NCI-H2107 treated with DMSO at 0.1 percent for 48 hours (cell line): ENCODE results near the gene FUS.

Experiments
- DNase-seq: peaks from one replicate; lab custom pipeline; 2025; ENCODE audit not compliant: unreplicated experiment; lab: John Stamatoyannopoulos, UW

FUS gene

DNA sequence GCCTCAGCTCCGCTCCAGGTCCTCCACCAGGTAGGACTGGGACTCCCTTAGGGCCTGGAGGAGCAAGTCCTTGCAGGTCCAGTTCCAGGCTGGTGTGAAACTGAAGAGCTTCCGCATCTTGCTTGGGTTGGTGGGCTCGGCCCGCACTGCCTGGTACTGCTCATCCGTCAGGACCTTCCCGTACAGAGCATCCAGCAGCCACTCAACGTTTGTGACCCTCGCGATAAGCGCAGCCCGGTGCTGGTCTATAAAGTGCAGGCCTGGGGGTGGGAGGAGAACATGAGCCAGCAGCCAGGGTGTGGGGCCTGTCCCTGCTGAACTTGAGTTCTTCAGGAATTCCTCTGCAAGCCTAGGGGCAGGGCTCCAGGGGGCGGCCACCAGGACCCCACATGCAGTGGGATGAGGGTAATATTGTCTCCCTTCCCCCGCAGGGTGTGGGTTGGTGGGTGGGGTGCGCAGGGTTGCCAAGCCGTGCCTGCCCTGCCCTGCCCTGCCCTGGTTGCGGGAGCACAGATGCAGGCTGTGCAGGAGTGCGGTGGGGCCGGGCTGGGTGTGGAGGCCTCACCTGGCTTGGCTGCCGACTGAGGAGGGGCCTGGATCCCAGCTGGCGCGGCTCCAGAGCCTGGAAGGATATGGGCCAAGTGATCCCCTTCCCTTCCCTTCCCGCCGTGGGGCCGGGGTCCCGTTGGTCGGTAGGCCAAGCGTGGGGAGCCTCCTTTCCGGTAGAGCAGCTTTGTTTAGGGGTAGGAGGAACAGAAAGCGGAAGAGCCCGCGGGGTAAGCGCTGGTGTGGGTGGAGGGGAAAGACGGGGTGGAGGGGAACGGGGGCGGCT lies 21.9 kb downstream of the FUS start:
- DNase-seq = no peak

DNA sequence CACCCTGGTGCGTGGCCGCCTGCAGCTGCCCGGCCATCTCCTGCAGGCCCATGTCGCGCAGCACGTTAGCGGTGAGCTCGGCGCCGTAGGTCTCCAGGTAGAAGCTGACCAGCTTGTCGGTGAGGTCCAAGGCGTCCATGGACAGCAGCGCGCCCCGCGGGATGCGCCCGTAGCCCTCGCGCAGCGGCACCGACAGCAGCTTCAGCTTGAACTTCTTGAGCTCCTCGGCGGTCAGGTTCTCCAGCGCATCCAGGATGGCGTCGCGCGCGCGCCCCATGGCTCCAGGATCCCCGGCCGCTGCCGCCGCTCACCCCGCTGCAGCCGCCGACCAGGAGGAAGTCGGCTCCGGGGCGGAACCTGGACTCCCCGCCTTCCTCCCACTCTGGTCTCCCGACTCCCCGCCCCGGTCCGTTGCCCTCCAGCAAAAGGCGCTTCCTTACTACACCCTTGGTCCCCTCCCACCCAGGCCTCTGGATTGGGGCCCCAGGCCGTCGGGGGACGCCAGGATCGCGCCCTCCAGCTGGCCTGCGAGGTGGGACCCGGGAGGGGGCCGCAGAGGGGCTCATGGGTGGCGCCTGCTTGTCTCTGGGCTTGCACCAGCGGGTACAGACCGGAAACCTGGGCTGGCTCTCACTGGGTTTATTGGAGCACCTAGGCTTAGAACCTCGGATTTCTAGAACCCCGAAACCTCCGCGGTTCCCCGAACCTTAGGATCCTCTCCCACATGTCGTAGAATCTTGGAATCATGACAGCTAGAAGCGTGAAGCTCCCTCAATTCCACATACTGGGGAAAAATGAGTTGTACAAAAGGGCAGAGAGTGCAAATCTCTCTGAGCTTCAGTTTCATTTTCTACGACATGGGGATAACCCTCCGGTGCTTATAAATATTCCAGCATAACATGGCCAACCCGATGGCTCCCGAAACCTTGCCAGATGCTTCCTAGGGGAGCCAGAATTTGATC lies 22.8 kb downstream of the FUS start, which contains the start of gene PYCARD:
Gene PYCARD (minus strand): TSS at position 347 of the 962 bp plus-strand sequence. CDS start 70 bp downstream, at position 277.
- no peak for DNase-seq

DNA sequence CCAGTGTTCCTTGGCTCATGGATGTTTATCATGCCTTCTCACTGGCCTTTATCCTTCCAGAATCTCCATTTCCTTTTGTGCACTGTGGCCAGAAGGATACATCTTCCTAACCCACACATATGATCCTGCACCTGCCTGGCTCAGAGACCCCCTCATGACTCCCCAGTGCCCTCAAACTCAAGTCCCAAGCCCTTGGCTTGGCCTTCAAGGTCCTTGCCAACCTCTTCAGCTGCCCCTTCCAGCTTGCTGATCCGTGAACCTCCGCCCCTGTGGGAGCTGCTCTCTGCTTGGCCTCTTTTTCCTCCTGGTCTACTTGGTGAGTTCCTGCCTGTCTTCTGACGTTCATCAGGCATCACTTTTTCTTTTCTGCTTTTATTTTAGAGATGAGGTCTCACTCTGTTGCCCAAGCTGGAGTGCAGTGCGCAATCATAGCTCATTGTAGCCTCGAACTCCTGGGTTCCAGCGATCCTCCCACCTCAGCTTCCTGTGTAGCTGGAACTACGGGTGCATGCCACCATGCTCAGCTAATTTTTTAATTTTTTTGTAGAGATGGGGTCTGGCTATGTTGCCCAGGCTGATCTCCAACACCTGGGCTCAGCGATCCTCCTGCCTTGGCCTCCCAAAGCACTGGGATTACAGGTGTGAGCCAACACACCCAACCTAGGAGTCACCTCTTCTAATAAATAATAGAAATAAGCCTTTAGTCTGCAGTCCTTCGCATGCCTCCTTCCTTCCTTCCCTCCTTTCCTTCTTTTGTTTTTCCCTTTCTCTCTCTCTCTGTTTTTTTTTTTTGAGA lies 25.1 kb downstream of the FUS start:
- DNase-seq = no peak

DNA sequence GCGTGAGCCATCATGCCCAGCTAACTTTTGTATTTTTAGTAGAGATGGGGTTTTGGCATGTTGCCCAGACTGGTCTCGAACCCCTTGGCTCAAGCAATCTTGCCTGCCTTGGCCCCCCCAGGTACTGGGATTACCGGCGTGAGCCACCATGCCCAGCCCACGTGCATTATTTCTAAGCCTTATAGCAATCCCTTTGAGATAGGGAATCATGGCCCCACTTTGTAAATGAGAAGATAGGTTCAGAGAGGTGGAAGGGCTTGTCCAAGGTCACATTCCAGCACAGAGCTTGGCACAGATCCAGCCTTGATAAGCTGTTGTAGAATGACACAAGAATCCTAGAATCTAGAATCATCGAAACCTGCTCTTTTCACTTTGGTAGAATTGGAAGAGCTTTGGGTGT lies 26.8 kb downstream of the FUS start:
- DNase-seq = no peak

DNA sequence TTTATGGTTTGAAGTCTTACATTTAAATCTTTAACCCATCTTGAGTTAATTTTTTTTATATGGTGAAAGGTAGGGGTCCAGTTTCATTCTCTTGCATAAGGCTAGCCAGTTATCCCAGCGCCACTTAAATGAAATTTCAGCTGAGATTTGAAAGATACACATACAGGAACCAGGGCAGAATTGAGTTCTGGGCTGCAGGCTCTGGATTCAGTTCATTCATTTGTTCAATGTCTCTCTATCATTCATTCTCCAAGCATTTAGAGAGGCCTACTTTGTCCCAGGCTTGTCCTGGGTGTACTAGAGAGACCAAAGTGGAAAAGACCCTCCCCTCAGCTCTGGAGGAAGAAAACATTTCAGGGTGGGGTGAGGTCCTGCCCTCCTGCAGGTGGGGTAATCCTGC lies 33.4 kb downstream of the FUS start:
- DNase-seq = no peak

DNA sequence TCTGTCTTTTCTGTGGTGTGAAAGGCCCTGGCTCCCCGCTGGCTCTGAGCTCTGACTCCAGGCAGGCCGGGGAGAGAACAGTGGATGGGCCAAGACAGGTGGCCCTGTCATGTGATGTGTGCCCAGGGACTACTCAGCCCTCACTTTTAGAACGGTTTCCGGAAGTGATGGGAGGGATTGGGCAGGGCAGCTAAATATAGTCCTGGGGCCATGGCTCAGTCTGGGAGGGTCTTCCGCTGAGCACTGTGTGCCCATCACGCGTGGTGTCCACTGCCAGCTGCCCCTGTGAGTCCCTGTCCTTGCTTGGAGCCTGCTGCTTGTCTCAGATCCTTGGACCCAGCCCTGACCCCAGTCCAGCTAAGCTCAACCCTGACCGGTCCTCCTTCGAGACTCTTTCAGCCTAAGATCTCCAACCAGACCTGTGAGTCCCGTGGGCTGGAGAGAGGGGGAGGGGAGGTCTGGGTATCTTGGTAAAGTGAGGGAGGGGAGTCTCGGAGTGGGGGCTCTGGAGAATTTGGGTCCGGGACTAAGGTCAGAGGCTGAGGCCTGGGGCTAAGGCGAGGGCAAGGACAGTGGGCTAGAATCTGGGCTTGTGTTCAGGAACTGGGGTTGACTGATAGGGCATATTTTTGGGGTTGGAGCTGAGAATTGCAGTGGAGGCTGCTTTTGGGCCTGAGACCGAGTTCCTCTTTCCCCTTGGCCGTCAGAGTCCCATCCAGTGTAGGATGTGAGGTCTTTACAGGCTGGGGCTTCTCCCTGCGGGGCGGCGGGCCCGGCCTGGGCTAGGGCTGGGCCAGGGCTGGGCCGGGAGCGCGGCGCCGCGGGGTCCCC lies 34.2 kb downstream of the FUS start, which contains the start of gene TRIM72:
Gene TRIM72 (plus strand): TSS at position 243 of the 831 bp plus-strand sequence. CDS start 620 bp downstream, outside the sequence.
- DNase-seq = no peak

DNA sequence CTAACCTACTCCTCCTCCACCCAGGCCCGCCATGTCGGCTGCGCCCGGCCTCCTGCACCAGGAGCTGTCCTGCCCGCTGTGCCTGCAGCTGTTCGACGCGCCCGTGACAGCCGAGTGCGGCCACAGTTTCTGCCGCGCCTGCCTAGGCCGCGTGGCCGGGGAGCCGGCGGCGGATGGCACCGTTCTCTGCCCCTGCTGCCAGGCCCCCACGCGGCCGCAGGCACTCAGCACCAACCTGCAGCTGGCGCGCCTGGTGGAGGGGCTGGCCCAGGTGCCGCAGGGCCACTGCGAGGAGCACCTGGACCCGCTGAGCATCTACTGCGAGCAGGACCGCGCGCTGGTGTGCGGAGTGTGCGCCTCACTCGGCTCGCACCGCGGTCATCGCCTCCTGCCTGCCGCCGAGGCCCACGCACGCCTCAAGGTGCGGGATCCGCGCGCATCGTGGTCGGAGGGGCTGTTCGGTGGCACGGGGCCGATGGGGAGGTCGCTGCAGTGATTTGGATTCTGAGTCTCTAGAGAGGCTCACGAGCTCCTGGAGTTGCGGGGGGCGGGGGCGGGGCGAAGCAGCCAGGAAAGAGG lies 34.9 kb downstream of the FUS start:
- no peak for DNase-seq

DNA sequence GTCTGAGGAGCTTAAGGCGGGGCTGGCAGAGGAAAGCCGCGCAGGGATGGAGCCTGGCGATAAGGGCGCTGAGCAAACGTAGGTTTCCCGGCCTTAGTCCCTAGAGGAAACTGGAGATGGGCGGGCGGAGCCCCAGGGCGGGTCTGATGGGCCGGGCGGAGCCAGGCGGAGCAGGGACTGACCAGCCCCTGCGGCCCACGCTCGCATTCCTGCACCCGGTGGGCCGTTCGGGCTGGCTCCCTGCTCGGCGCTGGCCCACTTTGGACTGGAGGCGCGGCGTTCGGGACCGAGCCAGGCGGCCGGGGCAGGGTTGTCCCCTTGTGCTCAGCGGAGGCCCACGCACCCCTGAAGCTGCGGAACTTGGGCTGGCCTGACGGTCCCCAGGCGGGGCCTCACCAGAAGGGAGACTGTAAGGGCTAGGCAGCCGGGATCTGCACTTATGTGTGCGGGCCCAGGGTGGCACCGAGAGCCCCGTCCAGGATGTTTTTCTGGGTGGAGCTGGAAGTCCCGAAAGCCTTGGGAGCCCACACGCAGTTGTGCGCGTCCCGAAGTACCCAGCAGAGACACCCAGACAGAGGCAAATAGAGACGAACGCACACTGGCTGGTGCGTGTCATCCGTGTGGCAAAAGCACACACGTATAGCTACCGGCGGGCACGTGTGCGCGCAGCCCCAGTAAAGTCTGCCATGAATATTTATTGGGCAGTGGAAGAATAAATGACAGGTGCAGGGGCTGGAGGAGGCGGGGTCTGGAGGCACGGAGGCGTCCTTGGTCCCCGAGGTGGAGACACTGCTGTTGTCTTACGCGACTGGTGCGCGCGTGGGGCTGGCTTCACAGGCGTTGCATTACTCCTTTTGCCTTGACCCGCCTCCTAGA lies 35.6 kb downstream of the FUS start:
- peak; percentile 10 for DNase-seq

DNA sequence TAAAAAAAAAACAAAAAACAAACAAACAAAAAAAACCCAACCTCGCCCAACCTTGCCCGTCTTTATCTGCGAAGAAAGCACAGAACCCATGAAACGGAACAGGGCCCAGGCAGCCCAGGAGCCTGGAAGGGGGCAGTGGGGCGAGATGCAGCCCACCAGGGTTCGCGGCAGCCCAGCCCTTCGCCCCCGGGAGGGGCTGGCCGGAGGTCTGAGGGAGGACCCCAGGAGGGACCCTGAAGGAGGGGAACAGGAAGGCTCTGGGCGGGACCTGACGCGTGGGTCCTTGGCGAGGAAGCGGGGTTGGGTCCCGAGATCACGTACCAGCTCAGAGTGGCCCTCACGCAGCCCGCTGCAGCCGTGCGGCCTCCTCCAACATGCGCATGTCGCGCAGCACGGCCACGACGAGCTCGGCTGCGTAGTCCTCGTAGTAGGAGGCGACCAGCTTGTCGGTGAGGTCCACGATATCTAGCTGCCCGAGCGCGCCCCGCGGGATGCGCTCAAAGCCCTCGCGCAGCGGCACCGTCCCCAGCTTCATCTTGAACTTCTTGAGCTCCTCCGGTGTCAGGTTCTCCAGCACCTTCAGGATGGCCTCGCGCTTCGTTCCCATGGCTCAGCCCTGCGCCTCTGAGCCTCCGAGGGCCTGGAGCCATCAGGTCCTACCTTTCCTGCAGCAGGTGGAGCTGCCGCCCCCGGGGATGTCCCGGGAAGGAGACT lies 36.6 kb downstream of the FUS start, which contains the start of gene PYDC1:
Gene PYDC1 (minus strand): TSS at position 714 of the 714 bp plus-strand sequence. CDS start 107 bp downstream, at position 607.
- no peak for DNase-seq

DNA sequence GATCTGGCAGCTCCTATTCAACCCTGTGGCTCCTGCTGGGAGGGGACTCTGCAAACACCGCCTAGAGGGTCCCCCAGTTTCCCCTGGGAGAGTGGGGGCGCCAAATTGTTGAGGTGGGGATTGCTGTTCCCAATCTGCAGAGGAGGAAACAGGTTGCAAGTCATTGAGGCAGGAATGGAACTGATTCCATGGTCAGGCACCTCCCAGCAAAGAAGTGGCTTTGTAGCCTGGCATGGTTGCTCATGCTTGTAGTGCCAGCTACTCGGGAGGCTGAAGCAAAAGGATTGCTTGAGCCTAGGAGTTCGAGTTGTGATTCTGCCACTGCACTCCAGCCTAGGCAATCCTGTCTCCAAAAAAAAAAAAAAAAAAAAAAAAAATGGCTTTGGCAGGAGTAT lies 37.2 kb downstream of the FUS start:
- DNase-seq = no peak

DNA sequence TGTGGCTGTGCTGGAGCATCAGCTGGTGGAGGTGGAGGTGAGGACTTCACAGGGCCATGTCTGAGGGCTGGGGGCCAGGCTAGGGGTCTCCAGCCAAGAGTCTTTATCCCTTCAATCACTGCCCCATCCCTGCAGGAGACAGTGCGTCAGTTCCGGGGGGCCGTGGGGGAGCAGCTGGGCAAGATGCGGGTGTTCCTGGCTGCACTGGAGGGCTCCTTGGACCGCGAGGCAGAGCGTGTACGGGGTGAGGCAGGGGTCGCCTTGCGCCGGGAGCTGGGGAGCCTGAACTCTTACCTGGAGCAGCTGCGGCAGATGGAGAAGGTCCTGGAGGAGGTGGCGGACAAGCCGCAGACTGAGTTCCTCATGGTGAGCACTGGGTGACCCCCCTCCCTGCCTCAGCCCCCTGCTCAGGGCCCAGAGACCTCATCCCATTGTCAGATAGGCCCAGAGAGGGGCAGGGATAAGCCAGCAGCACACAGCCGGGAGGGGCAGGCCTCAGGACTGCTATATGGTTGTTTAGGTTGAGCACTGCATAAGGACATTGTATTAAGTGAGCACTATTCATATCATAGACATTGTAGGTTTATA lies 39.3 kb downstream of the FUS start:
- DNase-seq = no peak

DNA sequence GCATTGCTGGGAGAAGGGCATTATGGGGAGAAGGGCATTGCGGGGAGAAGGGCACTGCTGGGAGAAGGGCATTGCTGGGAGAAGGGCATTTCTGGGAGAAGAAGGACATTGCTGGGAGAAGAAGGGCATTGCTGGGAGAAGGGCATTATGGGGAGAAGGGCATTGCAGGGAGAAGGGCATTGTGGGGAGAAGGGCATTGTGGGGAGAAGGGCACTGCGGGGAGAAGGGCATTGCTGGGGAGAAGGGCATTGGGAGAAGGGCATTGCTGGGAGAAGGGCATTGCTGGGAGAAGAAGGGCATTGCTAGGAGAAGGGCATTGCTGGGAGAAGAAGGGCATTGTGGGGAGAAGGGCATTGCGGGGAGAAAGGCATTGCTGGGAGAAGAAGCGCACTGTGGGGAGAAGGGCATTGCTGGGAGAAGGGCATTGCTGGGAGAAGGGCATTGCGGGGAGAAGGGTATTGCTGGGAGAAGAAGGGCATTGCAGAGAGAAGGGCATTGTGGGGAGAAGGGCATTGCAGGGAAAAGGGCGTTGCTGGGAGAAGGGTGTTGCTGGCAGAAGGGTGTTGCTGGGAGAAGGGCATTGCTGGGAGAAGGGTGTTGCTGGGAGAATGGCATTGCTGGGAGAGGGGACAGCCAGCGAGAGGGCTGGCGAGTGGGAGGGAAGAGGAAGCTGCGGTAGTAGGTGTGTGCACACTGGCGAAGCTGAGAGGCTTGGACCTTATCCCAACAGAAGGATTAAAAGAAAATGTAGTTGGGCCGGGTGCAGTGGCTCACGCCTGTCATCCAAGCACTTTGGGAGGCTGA lies 41.6 kb downstream of the FUS start:
- DNase-seq = no peak

DNA sequence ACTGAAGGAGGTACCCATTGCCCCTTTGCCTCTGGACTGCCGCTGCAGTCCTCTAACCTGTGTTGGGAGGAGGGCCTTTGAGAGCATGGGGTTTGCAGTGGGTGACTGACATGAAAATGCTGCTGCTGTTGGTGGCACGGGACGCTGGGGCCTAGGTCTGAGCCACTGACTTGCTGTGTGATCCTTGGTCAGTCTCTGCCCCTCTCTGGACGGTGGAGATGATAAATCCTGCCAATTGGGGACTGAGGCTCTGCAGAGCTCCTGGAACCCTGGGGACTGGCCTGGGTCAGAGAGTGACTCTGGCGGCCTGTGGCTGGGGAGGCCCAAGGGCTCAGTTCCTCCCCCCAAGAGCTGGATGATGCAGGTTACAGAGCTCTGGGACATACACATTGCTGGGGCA lies 43.1 kb downstream of the FUS start:
- no peak for DNase-seq

DNA sequence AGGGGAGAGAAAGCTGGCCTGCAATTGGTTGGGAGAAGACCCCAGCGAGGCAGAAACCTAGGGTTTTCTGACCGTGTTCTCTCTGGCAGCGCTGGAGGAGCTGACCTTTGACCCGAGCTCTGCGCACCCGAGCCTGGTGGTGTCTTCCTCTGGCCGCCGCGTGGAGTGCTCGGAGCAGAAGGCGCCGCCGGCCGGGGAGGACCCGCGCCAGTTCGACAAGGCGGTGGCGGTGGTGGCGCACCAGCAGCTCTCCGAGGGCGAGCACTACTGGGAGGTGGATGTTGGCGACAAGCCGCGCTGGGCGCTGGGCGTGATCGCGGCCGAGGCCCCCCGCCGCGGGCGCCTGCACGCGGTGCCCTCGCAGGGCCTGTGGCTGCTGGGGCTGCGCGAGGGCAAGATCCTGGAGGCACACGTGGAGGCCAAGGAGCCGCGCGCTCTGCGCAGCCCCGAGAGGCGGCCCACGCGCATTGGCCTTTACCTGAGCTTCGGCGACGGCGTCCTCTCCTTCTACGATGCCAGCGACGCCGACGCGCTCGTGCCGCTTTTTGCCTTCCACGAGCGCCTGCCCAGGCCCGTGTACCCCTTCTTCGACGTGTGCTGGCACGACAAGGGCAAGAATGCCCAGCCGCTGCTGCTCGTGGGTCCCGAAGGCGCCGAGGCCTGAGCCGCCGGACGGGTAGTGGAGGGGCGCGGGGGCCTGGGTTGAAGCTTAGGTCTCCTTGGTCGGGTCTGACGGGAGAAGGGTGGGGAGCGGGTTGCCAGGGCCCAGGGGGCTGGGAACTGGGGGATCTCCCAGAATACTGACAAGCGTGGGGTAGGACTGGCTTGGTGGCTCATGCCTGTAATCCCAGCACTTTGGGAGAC lies 44.4 kb downstream of the FUS start:
- no peak for DNase-seq

DNA sequence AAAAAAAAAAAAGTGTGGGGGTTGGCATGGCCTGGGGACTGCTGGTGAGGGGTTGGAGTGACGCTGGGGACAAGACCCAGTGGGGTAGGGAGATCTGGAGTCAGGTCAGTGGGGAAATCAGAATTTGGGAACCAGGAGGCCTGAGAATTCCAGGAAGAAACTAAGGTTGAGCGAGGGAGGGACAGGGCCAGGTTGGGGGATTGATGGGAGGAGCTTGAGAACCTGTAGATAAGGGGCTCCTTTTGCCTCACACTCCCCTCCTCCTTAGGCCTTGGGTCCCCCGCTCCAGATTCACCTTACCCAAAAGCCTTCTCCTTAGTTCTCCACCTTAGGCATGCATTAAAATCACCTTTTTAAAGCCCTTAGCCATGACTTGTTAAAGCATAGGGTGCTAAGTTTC lies 45.3 kb downstream of the FUS start:
- DNase-seq = no peak

DNA sequence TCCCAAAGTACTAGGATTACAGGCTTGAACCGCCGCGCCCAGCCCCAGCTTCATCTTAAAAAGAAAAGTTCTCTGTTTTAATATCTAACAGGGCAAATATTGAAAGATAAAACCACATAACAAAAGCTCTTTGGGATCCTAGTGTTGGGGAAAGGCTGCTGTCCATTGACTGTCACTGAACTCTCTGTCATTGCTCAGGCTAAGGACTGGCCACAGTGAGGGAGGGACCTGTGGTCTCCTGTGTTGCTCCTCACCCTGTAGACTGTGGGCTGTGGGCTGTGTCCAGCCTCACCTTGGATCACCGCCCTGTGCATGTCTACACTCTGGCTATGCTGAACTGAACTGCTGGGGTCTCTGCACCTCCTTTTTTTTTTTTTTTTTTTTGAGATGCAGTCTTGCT lies 48.3 kb downstream of the FUS start:
- no peak for DNase-seq
